Sigmoid colon (tissue), 3 donors: ENCODE data around the gene SSTR1.

ENCODE experiments used
- CTCF ChIP-seq, 4 experiments: fragments of 450-650 bp in 3 of 4; fragments of 200-600 bp in 1 of 4; IDR thresholded peaks; one replicate each; pipeline ENCODE4 v1.5.1; 2016 to 2019; ENCODE audit warnings: antibody characterized with exemption in 4 of 4, mild to moderate bottlenecking in 3 of 4, moderate library complexity in 2 of 4
- POLR2A ChIP-seq, 2 donors: fragments of 450-650 bp; IDR thresholded peaks; one replicate each; pipeline ENCODE4 v1.6.1; 2016; ENCODE audit warnings: antibody characterized with exemption in 2 of 2, mild to moderate bottlenecking in 2 of 2, moderate library complexity in 2 of 2

- no peak for TF ChIP-seq CTCF (IDR thresholded peaks at IDR 0.05)
- TF ChIP-seq POLR2A (IDR thresholded peaks at IDR 0.05), result no peak
Measured at GRCh38 chr14:38213001-38213400, 5.3 kb downstream of the SSTR1 start.
